ENCODE data around the gene FIS1. TPM values are rescaled to one million over a fixed set of nuclear protein-coding genes. Genes with fewer than 3 reads are reported as not detected.

Gene FIS1
- polyA plus RNA-seq, 1 donor (not counting 4 experiments of a cell fraction or from before 2014, with no cell fraction given): 202 TPM

DNA sequence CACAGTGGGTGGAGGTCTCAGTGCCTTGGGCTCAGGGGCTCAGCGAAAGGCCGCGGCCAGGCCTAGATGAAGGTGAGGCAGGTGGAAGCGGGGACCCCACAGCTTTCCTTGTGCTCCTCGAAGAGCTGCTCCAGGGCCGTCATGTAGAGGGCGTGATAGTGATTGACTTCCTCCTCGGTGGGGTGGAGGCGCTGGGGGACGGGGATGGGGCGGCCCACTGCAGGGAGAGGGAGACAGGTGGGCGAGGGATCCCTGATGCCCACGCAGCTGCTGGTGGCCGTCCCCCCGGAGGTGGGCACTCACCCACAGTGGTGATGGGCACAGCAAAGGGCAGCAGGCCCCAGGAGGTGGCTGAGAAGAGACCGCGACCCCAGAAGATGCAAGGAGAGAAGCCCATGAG, 49.0 kb downstream of the FIS1 start:
- H3K9ac ChIP-seq (ENCODE audit: control insufficient read depth, extremely low read depth, insufficient read depth, low read length): no peak overlapping the region
- no peaks in the 10 kb centered on the region for H3K9me3 ChIP-seq (ENCODE audit: control insufficient read depth, low read depth, low read length)
- H3K4me2 ChIP-seq (ENCODE audit: control insufficient read depth, extremely low read depth, insufficient read depth, low read depth, low read length): no peak overlapping the region
- no peak overlapping the region for H3K4me3 ChIP-seq (ENCODE audit: control insufficient read depth in 2 of 3, extremely low read depth in 1 of 3, insufficient read depth in 2 of 3, low read depth in 1 of 3, low read length in 3 of 3)
- no peaks in the 10 kb centered on the region for H3K79me2 ChIP-seq (ENCODE audit: control insufficient read depth, insufficient read depth, low read length)
- no peaks in the 10 kb centered on the region for H3K36me3 ChIP-seq (ENCODE audit: control insufficient read depth in 2 of 2, extremely low read depth in 1 of 2, insufficient read depth in 2 of 2, low read length in 2 of 2)
- H2AFZ ChIP-seq (ENCODE audit: control insufficient read depth, low read length): no peak overlapping the region
- H3K9me1 ChIP-seq (ENCODE audit: control insufficient read depth, extremely low read depth, insufficient read depth, low read length): no peaks in the 10 kb centered on the region
- dilution Hi-C loops (cut with MboI; ENCODE audit: extremely low pct_ligation_motif_present, low sequenced_read_pairs): no loop called here
- H4K20me1 ChIP-seq (ENCODE audit: control insufficient read depth, extremely low read depth, insufficient read depth, low read length): no peaks in the 10 kb centered on the region
- FAIRE-seq (no peak), DNase-seq (ENCODE audit: low read depth, low spot score) (no peak)
- no peak overlapping the region for H3K27ac ChIP-seq (ENCODE audit: control insufficient read depth, insufficient read depth, low read length)
- H3K4me1 ChIP-seq (ENCODE audit: control insufficient read depth, extremely low read depth, insufficient read depth, low read length): no peaks in the 10 kb centered on the region
- peaks cover 5% of the 10 kb centered on the region for H3K27me3 ChIP-seq (ENCODE audit: control insufficient read depth, extremely low read depth, insufficient read depth, low read length)
- TF ChIP-seq EZH2 (IDR thresholded peaks at IDR 0.05; ENCODE audit: low read length): no peak
- TF ChIP-seq, protein P1, sequence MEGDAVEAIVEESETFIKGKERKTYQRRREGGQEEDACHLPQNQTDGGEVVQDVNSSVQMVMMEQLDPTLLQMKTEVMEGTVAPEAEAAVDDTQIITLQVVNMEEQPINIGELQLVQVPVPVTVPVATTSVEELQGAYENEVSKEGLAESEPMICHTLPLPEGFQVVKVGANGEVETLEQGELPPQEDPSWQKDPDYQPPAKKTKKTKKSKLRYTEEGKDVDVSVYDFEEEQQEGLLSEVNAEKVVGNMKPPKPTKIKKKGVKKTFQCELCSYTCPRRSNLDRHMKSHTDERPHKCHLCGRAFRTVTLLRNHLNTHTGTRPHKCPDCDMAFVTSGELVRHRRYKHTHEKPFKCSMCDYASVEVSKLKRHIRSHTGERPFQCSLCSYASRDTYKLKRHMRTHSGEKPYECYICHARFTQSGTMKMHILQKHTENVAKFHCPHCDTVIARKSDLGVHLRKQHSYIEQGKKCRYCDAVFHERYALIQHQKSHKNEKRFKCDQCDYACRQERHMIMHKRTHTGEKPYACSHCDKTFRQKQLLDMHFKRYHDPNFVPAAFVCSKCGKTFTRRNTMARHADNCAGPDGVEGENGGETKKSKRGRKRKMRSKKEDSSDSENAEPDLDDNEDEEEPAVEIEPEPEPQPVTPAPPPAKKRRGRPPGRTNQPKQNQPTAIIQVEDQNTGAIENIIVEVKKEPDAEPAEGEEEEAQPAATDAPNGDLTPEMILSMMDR (optimal IDR thresholded peaks at IDR 0.05 in 1 of 3, IDR thresholded peaks at IDR 0.05 in 1 of 3, conservative IDR thresholded peaks at IDR 0.05 in 1 of 3; ENCODE audit: extremely low read depth in 1 of 3, insufficient read depth in 2 of 3, low read length in 3 of 3): no peak

Small RNAs within 50 kb of the gene (small RNA-seq; reads per million reads assigned to genes)
- gene RNU6-1104P (ENCODE audit: insufficient read length in 3 of 3, low read depth in 3 of 3, low replicate concordance in 1 of 3): 0 to 0.25 (median 0) reads per million in 3 experiments

Other genes with a start within 250 kb of the FIS1 start
- gene MUC17, start 225.0 kb downstream of the FIS1 start, polyA plus RNA-seq: not detected in 3 replicates
- gene TRIM56, start 159.6 kb downstream of the FIS1 start, polyA plus RNA-seq: 3.0 to 3.9 TPM (median 3.6 TPM) in 3 replicates
- gene SERPINE1, start 118.0 kb downstream of the FIS1 start, polyA plus RNA-seq: 522 to 820 TPM (median 808 TPM) in 3 replicates
- gene AP1S1, start 90.6 kb downstream of the FIS1 start, polyA plus RNA-seq: 279 to 310 TPM (median 289 TPM) in 3 replicates
- gene VGF, start 79.5 kb downstream of the FIS1 start, polyA plus RNA-seq: 0.04 to 0.06 TPM in 2 of 3 replicates, not detected in the other
- not detected in 3 replicates for gene NAT16, start 64.8 kb downstream of the FIS1 start, polyA plus RNA-seq
- not detected in 3 replicates for gene MOGAT3, start 44.0 kb downstream of the FIS1 start, polyA plus RNA-seq
- gene PLOD3, start 27.5 kb downstream of the FIS1 start, polyA plus RNA-seq: 31.6 to 71.6 TPM (median 36.1 TPM) in 3 replicates
- gene ZNHIT1, start 26.9 kb downstream of the FIS1 start, polyA plus RNA-seq: 46.4 to 63.1 TPM (median 47.5 TPM) in 3 replicates
- 1.9 to 4.1 TPM (median 2.4 TPM) in 3 replicates for gene CLDN15, start 7.3 kb downstream of the FIS1 start, polyA plus RNA-seq
- gene IFT22, start 76.7 kb upstream of the FIS1 start, polyA plus RNA-seq: 28.3 to 30.1 TPM (median 29.4 TPM) in 3 replicates
- gene COL26A1, start 117.8 kb upstream of the FIS1 start, polyA plus RNA-seq: not detected in 3 replicates